Left lung (tissue), 10 donors: ENCODE results near the gene OR2T11. TPM values are rescaled to one million over a fixed set of nuclear protein-coding genes. Genes with fewer than 3 reads are reported as not detected.
"Not testable (repeated sequence)": the region's sequence is repeated elsewhere in the genome, so short reads cannot be mapped to it uniquely, and the experiment has no call there.

Experiments
- ATAC-seq: fragments of 200-7000 bp; cut with Tn5 transposase; one replicate; pipeline ENCODE4 v1.9.1; 2020; ENCODE audit warnings: moderate library complexity
- DNase-seq, 4 donors: peaks; one replicate each; pipeline ENCODE4 v3.0.0-alpha.2; 2013 to 2020
- H3K27ac ChIP-seq, 2 donors: fragments of 200-600 bp; sonication (generic) in 1 of 2; one replicate each; pipeline versions ENCODE4 v1.5.0 to v1.8.0; 2020 to 2021
- H3K27me3 ChIP-seq, 2 donors: fragments of 200-600 bp; sonication (generic) in 1 of 2; one replicate each; pipeline versions ENCODE4 v1.5.0 to v1.8.0; 2020 to 2021
- H3K36me3 ChIP-seq, 2 donors: fragments of 200-600 bp; sonication (generic) in 1 of 2; one replicate each; pipeline versions ENCODE4 v1.5.0 to v1.8.0; 2020 to 2021
- H3K4me1 ChIP-seq, 2 donors: fragments of 200-600 bp; one replicate each; pipeline ENCODE4 v1.8.0; 2021
- H3K4me3 ChIP-seq, 2 donors: fragments of 200-600 bp; sonication (generic) in 1 of 2; one replicate each; pipeline versions ENCODE4 v1.5.0 to v1.8.0; 2020 to 2021; ENCODE audit warnings: mild to moderate bottlenecking in 1 of 2
- H3K9me3 ChIP-seq, 2 donors: fragments of 200-600 bp; sonication (generic) in 1 of 2; one replicate each; pipeline versions ENCODE4 v1.5.0 to v1.8.0; 2020 to 2021
- CTCF ChIP-seq, 2 donors: fragments of 200-600 bp; sonication (generic) in 1 of 2; IDR thresholded peaks; one replicate each; pipeline versions ENCODE4 v1.5.0 to v1.8.0; 2021; ENCODE audit warnings: antibody characterized with exemption in 2 of 2
- intact Hi-C, 2 donors: fragments of 100-400 bp; cut with DNase I; formaldehyde crosslinking; loops; one replicate each; pipeline versions ENCODE4 v1.11.2 to v1.14.2; 2022
- polyA plus RNA-seq, 6 donors: library from polyadenylated mRNA; unstranded; fragments of 120-200 nt; gene quantifications; one replicate each; pipeline ENCODE4 v1.2.1, GENCODE V29; 2013; ENCODE audit not compliant: insufficient read length in 6 of 6
- total RNA-seq, 2 donors: library from RNA; stranded (reverse); fragmentation: NEBNext Ultra II Directional; extraction: Animal tissue kit (Norgen Biotek cat#: 25700); gene quantifications; one replicate each; pipeline ENCODE4 v1.2.1, GENCODE V29; 2021
- donor health status: DM: no; HTN: yes; CAD: no.
- donor health status: DM: no; HTN: no; CAD: no.

Gene OR2T11
- total and polyA plus RNA-seq, 8 donors: 0.04 TPM; not detected in 7

DNA sequence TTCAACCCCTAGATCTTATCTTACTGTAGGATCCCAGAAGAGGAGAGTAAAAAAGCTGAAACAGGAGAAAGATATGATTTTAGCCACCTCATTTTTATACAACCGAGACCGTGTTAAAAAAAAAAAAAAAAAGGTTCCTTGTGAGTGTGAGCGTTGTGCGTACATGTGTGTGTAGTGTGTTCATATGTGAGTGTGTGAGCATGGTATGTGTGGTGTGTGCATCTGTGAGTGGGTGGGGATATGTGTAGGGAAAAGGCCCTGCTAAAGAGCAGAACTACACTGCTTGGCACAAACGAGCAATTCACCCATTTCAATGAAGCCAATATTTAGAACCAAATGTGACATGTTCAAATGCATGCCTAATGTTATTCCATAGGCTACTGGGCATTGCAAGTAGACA lies 6.7 kb upstream of the OR2T11 start:
- H3K4me1 ChIP-seq, H3K4me3 ChIP-seq, H3K9me3 ChIP-seq, H3K27ac ChIP-seq, DNase-seq, H3K36me3 ChIP-seq, H3K27me3 ChIP-seq, ATAC-seq, intact Hi-C loops: not testable (repeated sequence)

DNA sequence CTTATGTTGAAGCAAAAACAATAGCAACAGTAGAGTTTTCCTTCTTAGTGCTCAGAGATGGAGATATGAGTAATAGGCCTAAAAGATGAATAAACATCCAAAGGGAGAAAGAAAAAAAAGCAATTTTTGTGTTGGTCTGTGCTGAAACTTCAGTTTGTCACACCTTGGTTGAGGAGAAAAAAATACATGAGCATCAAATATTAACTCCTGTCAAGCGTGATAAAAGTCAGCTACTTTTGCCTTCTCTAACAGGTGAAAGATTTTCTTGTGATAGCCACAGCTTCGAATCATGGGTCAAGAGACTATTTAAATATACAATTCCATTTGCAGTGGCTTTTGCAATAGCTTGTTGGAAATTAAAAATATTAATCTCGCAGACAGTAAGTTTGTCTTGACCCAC lies 6.0 kb upstream of the OR2T11 start:
- H3K36me3 ChIP-seq, intact Hi-C loops, H3K27ac ChIP-seq, ATAC-seq, H3K9me3 ChIP-seq, H3K4me1 ChIP-seq, DNase-seq, H3K4me3 ChIP-seq, H3K27me3 ChIP-seq: not testable (repeated sequence)

- intact Hi-C loops, DNase-seq, H3K36me3 ChIP-seq, H3K9me3 ChIP-seq, H3K4me1 ChIP-seq, ATAC-seq, H3K27me3 ChIP-seq, H3K4me3 ChIP-seq, H3K27ac ChIP-seq: not testable (repeated sequence)
These were observed 4.8 kb upstream of the OR2T11 start for GRCh38 chr1:248639652-248640051.

DNA sequence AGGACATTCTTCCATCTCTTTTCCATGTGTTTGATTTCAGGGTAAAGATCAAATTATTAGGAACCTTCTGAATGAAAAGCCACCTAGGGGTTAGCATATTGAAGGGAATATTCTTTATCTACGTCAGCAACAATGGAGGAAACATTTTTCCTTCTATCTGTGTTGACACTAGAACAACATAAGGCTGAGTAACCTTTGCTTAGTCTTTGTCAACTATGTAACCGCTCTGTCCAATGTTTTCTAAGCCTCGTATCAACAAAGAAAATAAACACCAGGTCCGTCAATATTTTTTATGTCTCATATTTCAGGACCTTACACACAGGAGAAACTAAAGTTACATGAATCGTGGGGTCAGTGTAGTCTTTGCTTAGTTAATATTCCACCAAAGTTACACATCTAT lies 1.7 kb upstream of the OR2T11 start:
- H3K4me3 ChIP-seq, DNase-seq, H3K9me3 ChIP-seq, H3K27ac ChIP-seq, ATAC-seq, intact Hi-C loops, H3K4me1 ChIP-seq, H3K27me3 ChIP-seq, H3K36me3 ChIP-seq: not testable (repeated sequence)

GRCh38 chr1:248631354-248632008 lies 3.4 kb downstream of the OR2T11 start:
- H3K4me3 ChIP-seq: no peak overlapping the region
- no peaks in the 10 kb centered on the region for H3K9me3 ChIP-seq
- TF ChIP-seq CTCF (IDR thresholded peaks at IDR 0.05): no peak
- H3K36me3 ChIP-seq: no peaks in the 10 kb centered on the region
- DNase-seq: no peak
- intact Hi-C loops: no loop called here
- H3K27me3 ChIP-seq: no peaks in the 10 kb centered on the region
- no peak overlapping the region for H3K27ac ChIP-seq
- no peaks in the 10 kb centered on the region for H3K4me1 ChIP-seq
- ATAC-seq: no peak

- no peaks in the 10 kb centered on the region for H3K27me3 ChIP-seq
- H3K4me3 ChIP-seq: no peak overlapping the region
- no peaks in the 10 kb centered on the region for H3K4me1 ChIP-seq
- DNase-seq (no peak), ATAC-seq (no peak)
- intact Hi-C loops: no loop called here
- TF ChIP-seq CTCF (IDR thresholded peaks at IDR 0.05): no peak
- no peaks in the 10 kb centered on the region for H3K9me3 ChIP-seq
- no peak overlapping the region for H3K27ac ChIP-seq
- H3K36me3 ChIP-seq: no peaks in the 10 kb centered on the region
These were observed 4.3 kb downstream of the OR2T11 start for GRCh38 chr1:248630551-248630950.

DNA sequence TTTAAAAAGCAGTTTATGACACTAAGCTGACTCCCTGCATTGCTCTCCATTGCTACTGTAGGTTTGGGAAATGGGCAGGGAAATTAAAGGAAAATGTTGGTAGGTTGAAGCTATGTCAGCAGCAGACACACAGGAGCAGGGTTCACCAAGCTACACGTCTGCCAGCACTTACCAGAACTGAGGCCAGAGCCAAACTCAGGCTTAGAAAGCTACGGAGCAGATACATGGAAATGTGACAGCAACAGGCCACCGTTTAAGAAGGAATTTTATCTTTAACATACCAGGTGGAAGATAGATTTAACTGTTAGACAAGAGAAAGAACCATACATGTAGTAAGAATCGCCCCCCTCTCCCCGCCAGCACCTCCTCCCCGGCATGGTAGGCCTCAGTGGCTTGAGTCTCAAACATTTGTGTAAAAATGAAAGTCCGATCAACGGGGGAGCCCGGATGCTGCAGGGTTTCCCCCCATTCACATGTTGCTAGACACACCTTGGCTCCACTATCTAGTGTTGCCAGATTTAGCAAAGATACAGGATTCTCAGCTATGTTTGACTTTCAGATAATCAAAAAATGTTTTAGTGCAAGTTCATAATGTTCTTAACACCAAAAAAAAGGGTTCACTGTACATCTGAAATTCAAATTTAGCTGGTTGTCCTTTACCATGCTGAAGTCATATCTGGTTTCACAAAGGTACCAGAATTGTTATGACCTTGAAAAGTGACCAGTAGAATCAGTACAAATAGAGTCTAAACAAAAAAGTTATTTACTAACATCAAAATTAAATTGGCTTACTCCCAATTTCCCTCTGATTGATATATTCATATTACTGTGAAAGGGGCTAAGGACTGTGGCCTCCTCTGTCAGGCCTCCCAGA lies 6.7 kb downstream of the OR2T11 start:
- no peak overlapping the region for H3K27ac ChIP-seq
- intact Hi-C loops: loop anchor here in 1 of 2 donors (5.0 kb wide), 1 partner anchor 179 kb away; no protein-coding TSS in a partner anchor
- H3K4me1 ChIP-seq: no peaks in the 10 kb centered on the region
- H3K27me3 ChIP-seq: no peaks in the 10 kb centered on the region
- no peak for DNase-seq
- H3K36me3 ChIP-seq: no peaks in the 10 kb centered on the region
- no peak for ATAC-seq
- no peak for TF ChIP-seq CTCF (IDR thresholded peaks at IDR 0.05)
- no peaks in the 10 kb centered on the region for H3K9me3 ChIP-seq
- H3K4me3 ChIP-seq: no peak overlapping the region
